SK-N-SH treated with all-trans-retinoic acid at 6 μM for 48 hours (cell line): ENCODE measurements around the gene TMEM131.

ENCODE experiments used
- BACH2 ChIP-seq: fragments of 250-450 bp; sonication (Bioruptor Pico); IDR thresholded peaks from 2 replicates; pipeline ENCODE4 v1.9.0; 2021; ENCODE audit warnings: mild to moderate bottlenecking, borderline replicate concordance
- GLIS3 ChIP-seq: fragments of 250-450 bp; sonication (Bioruptor Pico); IDR thresholded peaks from 2 replicates; pipeline ENCODE4 v1.5.0; 2020; ENCODE audit warnings: mild to moderate bottlenecking, moderate library complexity
- OSR1 ChIP-seq: fragments of 250-450 bp; sonication (Bioruptor Pico); IDR thresholded peaks from 2 replicates; pipeline ENCODE4 v1.8.0; 2022; ENCODE audit warnings: moderate library complexity, mild to moderate bottlenecking, inconsistent platforms
- POU6F1 ChIP-seq: fragments of 250-450 bp; sonication (Bioruptor Pico); IDR thresholded peaks from 2 replicates; pipeline ENCODE4 v1.8.0; 2021; ENCODE audit warnings: low read depth, mild to moderate bottlenecking, moderate library complexity, borderline replicate concordance
- PPARA ChIP-seq: fragments of 250-450 bp; sonication (Bioruptor Pico); IDR thresholded peaks from 2 replicates; pipeline ENCODE4 v1.5.0; 2020; ENCODE audit warnings: mild to moderate bottlenecking, borderline replicate concordance
- TCF4 ChIP-seq: fragments of 250-450 bp; sonication (Bioruptor Pico); IDR thresholded peaks from 2 replicates; pipeline ENCODE4 v1.8.0; 2021; ENCODE audit warnings: mild to moderate bottlenecking, moderate library complexity, borderline replicate concordance
- ZNF70 ChIP-seq: fragments of 450-650 bp; formaldehyde crosslinking; IDR thresholded peaks from 2 replicates; pipeline ENCODE4 v1.5.0; 2020; ENCODE audit warnings: mild to moderate bottlenecking, moderate library complexity

- no peak for TF ChIP-seq BACH2 (CRISPR knock-in tag)
- no peak for TF ChIP-seq PPARA (CRISPR knock-in tag)
- TF ChIP-seq POU6F1 (CRISPR knock-in tag): no peak
- no peak for TF ChIP-seq OSR1 (CRISPR knock-in tag)
- TF ChIP-seq ZNF70 (CRISPR knock-in tag): no peak
- no peak for TF ChIP-seq TCF4 (CRISPR knock-in tag)
- no peak for TF ChIP-seq GLIS3
Observed at GRCh38 chr2:97805776-97806175, 190.0 kb downstream of the TMEM131 start.
